AG09319 (cell line): ENCODE data around the gene MED16.
"Not testable (repeated sequence)": the region's sequence is repeated elsewhere in the genome, so short reads cannot be mapped to it uniquely, and the experiment has no call there.

ENCODE experiments used
- DNase-seq: peaks from one replicate; pipeline ENCODE4 v3.0.0-alpha.2; 2010; ENCODE audit warnings: low read depth; ENCODE audit errors: extremely low read depth
- CTCF ChIP-seq: IDR thresholded peaks from 2 replicates; pipeline ENCODE4 v1.5.1; 2011; ENCODE audit warnings: low read depth, mild to moderate bottlenecking, inconsistent platforms, low read length, moderate library complexity

Gene MED16

DNA sequence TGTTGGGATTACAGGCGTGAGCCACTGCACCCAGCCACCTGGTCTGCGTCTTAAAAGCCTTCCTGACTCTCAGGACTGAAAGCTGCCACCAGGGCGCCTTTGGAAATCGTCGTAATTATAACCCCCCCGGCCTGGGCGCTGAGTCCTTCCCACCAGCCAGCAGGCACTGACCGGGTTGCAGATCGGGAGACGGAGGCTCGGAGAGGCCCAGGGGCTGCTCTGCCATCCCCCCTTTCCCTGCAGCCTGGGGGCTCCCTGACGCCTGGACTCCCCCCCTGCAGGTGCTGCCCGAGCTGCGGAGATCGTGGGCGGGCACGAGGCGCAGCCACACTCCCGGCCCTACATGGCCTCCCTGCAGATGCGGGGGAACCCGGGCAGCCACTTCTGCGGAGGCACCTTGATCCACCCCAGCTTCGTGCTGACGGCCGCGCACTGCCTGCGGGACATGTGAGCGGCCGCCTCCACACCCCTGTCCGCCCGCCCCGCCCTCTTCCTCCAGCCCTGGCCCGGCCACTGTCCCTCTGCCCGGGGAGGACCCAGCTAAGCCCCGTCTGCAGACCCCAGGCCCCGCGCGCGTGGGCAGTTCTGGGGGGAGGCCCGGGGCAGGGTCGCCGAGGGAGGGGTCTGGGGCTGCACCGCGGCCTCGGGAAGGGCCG, 49.7 kb downstream of the MED16 start:
- TF ChIP-seq CTCF, result no peak
- DNase-seq, result no peak

DNA sequence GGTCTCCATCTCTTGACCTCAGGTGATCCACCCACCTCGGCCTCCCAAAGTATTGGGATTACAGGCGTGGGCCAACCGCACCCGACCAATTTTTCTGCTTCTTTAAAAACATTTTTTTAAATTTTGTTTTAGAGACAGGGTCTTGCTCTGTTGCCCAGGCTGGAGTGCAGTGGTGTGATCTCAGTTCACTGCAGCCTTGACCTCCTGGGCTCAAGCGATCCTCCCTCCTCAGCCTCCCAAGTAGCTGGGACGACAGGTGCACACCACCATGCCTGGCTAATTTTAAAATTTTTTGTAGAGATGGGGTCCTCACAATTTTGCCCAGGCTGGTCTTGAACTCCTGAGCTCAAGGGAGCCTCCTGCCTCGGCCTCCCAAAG, 50.2 kb downstream of the MED16 start:
- DNase-seq, result not testable (repeated sequence)

DNA sequence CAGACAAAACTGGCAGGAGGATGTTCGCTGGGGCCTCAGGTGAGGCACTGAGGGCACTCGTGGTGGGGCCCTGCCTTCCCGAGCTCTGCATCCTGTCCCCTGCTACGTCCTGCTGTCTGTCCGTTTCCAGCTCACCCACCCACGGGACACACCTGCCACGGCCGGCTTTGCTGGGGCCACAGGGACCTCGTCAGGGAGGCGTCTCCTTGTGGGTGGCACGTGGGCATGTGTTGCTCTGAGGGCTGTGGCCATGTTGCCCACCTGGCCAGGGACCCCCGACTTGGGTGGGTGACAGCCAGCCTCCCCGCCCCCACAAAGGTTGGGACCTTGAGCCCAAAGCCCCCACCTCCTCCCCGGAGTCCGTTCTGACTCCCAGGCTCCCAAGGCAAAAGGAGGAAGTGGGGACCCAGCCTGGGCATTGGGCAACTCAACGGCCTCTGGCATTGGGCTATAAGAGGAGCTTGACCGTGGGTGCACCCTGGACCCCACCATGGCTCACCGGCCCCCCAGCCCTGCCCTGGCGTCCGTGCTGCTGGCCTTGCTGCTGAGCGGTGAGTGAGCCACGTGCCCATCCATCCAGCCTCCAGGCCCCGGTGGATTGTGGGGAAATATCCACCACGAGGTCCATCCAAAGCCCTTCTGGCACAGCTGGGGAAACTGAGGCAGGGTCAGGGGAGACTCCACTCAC, 52.3 kb downstream of the MED16 start, which contains the start of gene PRTN3:
Gene PRTN3, plus strand, starts transcription at position 481 of the 688 bp plus-strand sequence. Its CDS starts 10 bp downstream, at position 491.
- DNase-seq, result no peak

DNA sequence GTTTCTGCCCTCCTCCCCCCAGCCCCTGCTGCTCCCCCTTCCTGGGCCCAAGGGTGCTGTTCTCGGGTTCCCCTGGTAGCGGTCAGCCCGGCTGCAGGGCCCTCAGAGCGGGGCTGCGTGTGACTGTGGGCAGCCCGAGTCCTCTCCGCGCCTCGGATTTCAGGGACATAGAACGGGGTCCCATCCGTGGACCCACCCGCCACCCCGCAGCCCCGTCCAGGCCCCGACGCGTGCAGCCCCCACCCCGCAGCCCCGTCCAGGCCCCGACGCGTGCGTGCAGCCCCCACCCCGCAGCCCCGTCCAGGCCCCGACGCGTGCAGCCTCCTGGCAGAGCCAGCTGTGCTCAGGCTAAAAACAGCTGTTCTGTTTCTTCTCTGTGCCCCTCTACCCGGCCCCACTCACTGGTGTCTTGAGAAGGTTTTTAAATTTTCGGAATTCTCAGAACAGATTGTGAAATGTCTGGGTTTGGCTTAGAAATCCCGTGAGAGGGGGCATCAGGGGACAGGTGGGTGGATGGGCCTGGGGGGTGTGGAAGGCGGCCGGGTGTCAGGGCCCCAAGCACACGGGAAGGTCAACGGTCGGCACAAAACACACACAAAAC, 57.7 kb downstream of the MED16 start:
- no peak for DNase-seq
- TF ChIP-seq CTCF, result no peak

More for the DNA sequence above, 52.3 kb downstream of the MED16 start, which contains the start of gene PRTN3:
- TF ChIP-seq CTCF, result no peak

DNA sequence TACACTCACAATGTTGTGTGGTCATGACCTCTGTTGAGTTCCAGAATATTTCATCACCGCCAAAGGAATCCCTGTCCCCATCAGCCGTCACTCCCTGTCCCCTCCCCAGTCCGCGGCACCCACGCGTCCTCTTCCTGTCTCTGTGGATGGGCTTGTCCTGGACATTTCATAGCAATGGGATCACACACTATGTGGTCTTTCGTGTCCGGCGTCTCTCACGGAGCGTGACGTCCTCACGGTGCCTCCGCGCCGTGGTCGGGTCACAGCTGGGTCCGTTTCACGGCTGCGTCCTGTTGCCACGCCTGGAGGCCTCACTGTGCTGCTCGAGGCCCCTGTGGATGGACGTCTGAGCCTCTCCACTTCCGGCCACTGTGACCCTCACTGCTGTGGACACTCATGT, 58.8 kb downstream of the MED16 start:
- no peak for DNase-seq
- TF ChIP-seq CTCF, result no peak

DNA sequence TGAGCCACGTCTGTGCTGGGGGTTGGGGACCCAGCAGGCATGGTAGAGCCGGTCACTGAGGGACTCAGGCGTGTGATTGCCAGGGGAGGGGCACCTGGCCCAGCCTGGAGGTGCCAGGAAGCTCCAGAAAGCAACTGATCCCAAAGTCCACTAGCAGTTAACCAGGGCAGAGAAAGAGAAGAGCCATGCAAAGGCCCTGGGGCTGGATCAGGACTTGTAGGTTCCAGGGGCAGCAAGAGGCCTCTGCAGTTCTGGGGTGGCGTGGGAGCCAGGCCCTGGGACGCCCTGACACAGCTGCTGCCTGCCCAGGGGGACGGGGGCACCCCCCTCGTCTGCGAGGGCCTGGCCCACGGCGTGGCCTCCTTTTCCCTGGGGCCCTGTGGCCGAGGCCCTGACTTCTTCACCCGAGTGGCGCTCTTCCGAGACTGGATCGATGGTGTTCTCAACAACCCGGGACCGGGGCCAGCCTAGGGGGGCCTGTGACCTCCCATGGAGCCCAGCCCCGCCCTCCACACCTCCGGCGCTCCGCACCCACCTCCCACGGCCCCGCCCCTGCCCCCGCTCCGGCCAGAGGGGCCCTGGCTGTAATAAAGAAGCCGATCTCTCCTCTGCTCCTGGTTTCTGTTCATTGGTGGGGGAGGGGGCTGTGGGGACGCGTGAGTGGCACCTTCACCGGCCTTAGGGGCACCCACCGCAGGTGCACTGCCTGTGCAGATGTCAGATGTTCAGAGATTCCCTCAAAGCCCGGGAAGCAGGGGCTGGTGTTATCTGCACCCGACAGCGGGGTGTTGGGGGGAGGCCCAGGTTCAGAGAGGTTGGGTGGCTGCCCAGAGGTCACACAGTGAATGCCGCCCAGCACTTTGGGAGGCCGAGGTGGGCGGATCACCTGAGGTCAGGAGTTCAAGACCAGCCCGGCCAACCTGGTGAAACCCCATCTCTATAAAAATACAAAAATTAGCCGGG, 61.3 kb downstream of the MED16 start:
- TF ChIP-seq CTCF, result no peak
- DNase-seq, result no peak

- TF ChIP-seq CTCF, result no peak
- DNase-seq, result no peak
These were observed 63.7 kb downstream of the MED16 start for GRCh38 chr19:829129-829758.
